ENCODE measurements around the gene CFL2.
A peak's percentile ranks its signal among the peaks of the same experiment; 100 is the strongest.

Gene CFL2

DNA sequence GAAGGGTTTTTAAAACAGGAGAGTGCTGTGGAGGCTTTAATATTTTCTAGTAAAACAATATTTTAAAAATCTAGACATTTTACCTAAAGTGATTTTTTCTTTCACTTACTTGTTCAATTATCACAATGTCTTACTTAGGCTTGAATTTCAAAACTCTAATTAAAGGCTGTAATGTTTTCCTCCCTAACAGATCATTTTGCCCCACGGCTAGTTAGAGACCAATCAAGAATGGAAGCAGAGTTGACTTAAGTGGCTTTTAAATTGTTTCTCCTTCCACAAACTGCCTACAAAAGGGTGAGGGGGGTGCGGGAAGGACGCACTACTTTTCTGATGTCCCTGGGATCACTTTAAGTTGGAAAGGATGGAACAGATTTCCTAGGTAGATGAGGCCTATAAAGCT is 9.5 kb upstream of the CFL2 start:
- FAIRE-seq (no peak), DNase-seq (ENCODE audit: insufficient read length) (no peak)
- TF ChIP-seq POLR2A (IDR thresholded peaks at IDR 0.05; ENCODE audit: low read depth, low read length) = no peak
- no peak for TF ChIP-seq POLR2AphosphoS5 (IDR thresholded peaks at IDR 0.05; ENCODE audit: low read depth, low read length)
- TF ChIP-seq TAF1 (IDR thresholded peaks at IDR 0.05; ENCODE audit: borderline replicate concordance, low read depth, low read length) = no peak

DNA sequence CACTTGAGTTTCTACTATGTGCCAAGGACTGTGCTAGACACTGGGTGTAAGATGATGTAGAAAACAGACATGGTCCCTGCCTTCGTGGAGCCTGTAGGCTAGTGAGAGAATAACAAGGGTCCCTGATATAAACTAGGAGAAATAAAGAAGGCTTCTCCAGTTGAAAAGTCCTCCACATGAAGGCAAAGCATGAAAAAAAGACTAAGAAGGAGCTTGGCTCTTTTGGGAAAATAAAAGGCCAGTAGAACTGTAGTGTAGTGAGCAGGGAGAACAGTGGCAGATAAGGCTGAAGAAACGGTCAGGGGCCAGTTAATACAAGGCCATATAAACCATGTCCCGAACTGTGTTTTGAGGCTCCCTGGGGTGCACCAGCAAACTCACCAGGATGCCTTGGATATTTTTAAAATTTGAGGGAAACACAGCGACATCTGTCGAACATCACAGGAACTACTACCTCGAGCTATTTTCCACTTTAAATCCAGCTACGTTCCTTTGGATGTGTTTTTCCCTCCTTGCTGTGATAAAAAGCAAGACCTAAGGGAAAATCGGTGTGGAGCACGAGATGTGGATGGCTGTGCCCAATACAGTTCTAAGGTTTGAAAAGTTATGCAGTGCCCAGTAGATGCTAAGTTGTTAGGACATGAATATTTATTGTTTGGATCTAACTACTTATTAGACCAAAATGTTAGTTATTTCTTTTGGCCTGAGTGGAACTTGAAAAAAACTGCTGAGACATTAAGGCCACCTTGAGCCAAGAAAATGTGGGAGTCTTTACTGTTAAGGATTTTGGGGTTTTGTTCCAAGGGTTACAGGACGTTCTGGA is 8.5 kb upstream of the CFL2 start:
- DNase-seq (ENCODE audit: insufficient read length) = peak; percentile 43
- FAIRE-seq = peak; percentile 88
- TF ChIP-seq TAF1 (IDR thresholded peaks at IDR 0.05; ENCODE audit: borderline replicate concordance, low read depth, low read length) = no peak
- TF ChIP-seq POLR2AphosphoS5 (IDR thresholded peaks at IDR 0.05; ENCODE audit: low read depth, low read length) = no peak
- TF ChIP-seq POLR2A (IDR thresholded peaks at IDR 0.05; ENCODE audit: low read depth, low read length) = no peak

DNA sequence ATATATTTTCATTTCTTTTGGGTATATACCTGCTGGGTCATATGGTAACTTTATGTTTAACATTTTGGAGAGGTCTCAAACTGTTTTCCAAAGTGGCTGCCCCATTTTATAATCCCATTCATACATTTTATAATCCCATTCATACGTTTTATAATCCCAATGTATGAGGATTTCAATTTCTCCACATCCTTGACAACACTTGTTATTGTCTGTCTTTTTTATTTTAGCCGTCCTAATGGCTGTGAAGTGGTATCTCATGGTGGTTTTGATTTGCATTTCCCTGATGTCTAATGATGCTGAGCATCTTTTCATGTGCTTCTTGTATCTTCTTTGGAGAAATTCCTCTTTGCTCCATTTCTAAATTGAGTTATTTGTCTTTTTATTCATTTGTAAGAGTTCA is 6.7 kb upstream of the CFL2 start:
- DNase-seq (ENCODE audit: insufficient read length) (no peak), FAIRE-seq (no peak)
- TF ChIP-seq POLR2A (IDR thresholded peaks at IDR 0.05; ENCODE audit: low read depth, low read length) = no peak
- TF ChIP-seq POLR2AphosphoS5 (IDR thresholded peaks at IDR 0.05; ENCODE audit: low read depth, low read length) = no peak
- no peak for TF ChIP-seq TAF1 (IDR thresholded peaks at IDR 0.05; ENCODE audit: borderline replicate concordance, low read depth, low read length)

DNA sequence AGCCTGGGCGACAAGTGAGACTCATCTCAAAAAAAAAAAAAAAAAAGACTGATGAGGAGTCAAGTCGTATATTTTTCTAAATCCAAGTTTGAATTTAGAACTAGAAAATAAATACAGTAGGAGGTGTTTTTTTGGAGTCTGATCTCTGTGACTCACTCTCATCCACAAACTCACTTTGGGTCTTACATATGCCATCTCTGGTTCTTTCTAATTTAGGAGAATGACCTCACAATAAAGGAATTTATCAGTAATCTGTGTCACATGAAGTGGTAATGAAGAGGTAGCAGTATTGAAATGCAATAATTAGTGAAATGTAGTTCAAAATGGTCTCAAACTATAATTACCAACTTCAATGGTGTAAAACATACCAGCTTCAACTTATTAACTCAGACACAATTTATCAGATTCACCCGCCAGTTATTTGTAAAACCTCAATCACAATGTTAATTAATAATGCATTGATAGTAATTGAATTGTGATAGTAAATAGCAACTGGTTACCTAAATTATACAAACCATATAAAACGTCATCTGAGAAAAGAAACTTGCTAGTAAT is 4.4 kb upstream of the CFL2 start:
- no peak for DNase-seq (ENCODE audit: insufficient read length)
- TF ChIP-seq POLR2A (IDR thresholded peaks at IDR 0.05; ENCODE audit: low read depth, low read length) = no peak
- no peak for TF ChIP-seq POLR2AphosphoS5 (IDR thresholded peaks at IDR 0.05; ENCODE audit: low read depth, low read length)
- no peak for TF ChIP-seq TAF1 (IDR thresholded peaks at IDR 0.05; ENCODE audit: borderline replicate concordance, low read depth, low read length)
- no peak for FAIRE-seq

DNA sequence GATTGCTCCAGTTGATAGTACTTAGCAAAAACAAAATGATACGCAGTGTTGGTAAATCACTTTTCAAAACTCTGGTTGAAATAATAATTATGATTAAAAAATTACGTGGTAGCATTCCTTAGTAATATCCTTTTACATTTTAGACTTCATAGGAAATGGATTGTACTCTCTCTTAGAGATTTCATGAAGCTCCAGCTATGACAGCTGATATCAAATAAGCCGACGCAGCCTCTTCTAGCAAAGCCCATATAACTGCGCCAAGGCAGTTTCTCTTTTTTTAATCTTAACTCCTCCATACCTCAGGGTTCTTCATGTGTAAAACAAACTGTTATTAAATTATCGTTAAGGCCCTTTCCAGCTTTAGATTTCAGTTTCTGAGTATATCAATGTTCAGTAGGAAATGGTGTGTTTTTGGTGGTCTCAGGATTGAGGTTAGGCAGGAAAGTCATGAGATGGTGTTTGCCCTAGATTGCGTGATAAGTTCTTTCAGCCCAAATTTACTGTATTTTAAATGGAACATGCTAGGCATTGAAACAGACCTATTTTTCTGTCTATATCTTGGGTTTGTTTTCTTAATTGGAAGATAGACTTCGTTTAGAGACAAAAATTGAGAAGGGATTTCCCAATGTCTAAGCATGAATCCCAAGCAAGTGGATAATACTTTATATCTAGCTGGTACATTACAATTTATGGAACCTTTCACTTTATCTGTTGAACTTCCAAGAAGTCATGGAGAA is 902 bp upstream of the CFL2 start:
- no peak for DNase-seq (ENCODE audit: insufficient read length)
- TF ChIP-seq POLR2AphosphoS5 (IDR thresholded peaks at IDR 0.05; ENCODE audit: low read depth, low read length) = no peak
- TF ChIP-seq TAF1 (IDR thresholded peaks at IDR 0.05; ENCODE audit: borderline replicate concordance, low read depth, low read length) = no peak
- TF ChIP-seq POLR2A (IDR thresholded peaks at IDR 0.05; ENCODE audit: low read depth, low read length) = no peak
- FAIRE-seq = no peak

DNA sequence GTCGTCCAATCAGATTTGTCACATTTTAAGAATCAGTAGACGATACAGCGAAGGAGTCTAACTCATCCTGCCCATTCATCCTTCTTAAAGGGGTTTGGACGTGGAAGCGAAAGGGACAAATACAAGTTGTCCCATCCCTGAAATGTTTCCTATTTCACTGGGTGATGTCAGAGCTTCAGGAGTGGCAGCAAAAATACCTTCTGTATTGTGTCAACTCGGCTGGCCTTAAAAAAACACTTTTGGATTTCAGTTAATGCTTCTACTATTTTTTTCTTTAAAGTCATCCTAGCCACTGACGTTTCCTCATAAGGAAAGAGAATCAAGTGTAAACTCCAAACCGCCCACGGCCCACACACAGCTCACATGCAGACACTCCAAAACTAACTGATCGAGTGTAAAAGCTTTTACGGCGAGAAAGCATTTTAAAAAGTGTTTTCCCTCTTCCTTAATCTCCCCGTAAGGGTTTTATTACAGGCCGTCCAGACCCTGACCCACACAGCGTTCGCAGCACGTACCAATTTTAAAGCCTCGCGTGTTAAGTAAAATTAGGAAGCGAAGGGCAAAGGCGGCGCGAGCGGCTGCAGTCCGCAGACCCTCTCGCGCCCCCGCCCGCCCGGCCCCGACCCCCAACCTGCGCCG is 593 bp downstream of the CFL2 start:
- FAIRE-seq (peak; percentile 66), DNase-seq (ENCODE audit: insufficient read length) (no peak)
- no peak; the same call in 1 of the 2 replicates for TF ChIP-seq POLR2A (IDR thresholded peaks at IDR 0.05; ENCODE audit: low read depth, low read length)
- no peak for TF ChIP-seq TAF1 (IDR thresholded peaks at IDR 0.05; ENCODE audit: borderline replicate concordance, low read depth, low read length)
- TF ChIP-seq POLR2AphosphoS5 (IDR thresholded peaks at IDR 0.05; ENCODE audit: low read depth, low read length) = no peak

DNA sequence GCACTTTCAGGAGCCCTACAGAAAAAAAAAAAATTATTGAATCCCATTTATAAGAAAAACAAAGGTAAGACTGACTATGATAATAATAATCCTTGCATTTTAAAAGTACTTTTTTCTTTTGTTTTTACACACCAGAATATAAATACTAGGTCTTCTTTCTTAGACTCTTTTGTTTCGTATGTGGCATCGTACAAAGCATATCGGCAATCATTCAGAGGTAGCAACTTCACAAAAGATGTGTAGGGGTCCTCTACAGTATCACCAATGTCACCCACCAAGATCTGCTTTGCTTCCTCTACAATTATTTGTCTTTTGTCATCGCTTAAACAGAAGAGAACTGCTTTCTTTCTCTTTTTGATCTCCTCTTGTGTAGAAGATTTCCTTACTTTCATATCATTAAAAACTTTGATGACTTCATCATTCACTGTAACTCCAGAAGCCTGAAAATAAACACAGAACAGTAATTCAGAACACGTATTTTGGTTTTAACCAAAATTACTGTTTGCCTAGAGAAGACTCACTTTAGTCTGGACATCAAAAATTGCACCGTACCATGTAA is 1.2 kb downstream of the CFL2 start:
- no peak for FAIRE-seq
- no peak for TF ChIP-seq TAF1 (IDR thresholded peaks at IDR 0.05; ENCODE audit: borderline replicate concordance, low read depth, low read length)
- no peak for TF ChIP-seq POLR2A (IDR thresholded peaks at IDR 0.05; ENCODE audit: low read depth, low read length)
- no peak for TF ChIP-seq POLR2AphosphoS5 (IDR thresholded peaks at IDR 0.05; ENCODE audit: low read depth, low read length)
- no peak for DNase-seq (ENCODE audit: insufficient read length)

DNA sequence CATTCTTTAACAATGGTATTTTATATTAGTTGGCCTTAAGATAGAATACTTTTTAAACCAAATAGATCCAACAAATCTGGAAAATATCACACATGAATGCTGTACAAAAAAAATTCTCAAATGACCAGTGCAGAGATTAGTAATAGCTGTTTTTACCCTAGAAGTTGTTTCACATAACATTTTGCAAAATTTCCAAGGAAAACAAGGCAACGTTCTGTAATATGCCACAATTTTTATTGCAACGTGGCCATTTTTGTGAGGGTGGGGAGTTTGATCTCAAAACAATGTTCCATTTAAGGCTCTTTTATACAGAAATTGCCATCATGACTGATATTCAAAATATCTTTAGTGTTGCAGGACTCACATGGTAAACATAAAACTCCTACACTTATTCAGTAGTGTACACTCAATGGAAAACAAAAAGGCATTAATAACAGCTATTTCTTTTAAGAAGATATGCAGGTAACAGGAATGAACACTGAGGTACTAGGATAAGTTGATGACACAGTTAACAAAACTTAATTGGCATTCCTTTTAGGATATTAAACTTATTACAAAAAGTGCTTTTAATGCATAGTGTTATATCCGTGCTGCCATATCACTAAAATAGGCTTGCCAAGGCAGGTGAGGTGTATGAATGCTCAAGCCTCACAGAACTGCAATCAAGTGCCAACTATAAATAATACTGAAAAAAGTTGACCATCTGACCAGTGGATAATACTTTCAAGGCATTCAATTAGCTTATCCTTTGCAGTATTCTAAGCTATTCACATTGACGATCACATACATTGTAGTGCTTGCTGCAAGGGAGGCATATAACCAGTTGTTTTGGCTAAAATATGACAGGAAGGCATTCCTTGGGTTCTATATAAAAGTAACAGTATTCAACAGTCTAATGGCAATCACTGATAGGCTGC is 2.3 kb downstream of the CFL2 start:
- DNase-seq (ENCODE audit: insufficient read length) = no peak
- peak; percentile 14 for FAIRE-seq
- TF ChIP-seq POLR2A (IDR thresholded peaks at IDR 0.05; ENCODE audit: low read depth, low read length) (no peak), TAF1 (IDR thresholded peaks at IDR 0.05; ENCODE audit: borderline replicate concordance, low read depth, low read length) (no peak), POLR2AphosphoS5 (IDR thresholded peaks at IDR 0.05; ENCODE audit: low read depth, low read length) (no peak)

DNA sequence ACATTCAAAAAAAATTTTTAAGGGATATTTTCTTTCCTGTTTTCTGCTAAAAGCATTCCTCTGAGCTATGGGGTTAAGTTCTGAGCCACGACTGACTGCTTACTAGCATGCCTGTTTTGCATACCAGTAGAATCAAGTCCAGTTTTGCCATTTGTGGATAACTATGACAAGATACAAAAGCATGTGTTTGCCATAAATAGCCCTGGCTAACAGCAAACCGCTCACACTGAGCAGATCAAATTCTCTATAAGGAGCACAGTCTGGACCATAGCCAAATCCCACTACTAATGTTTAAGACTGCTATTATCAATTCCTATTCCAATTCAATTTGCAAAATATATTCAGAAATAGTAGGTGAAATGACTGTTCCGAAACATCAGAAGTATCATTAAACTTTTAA is 3.2 kb downstream of the CFL2 start:
- DNase-seq (ENCODE audit: insufficient read length) = peak; percentile 33

DNA sequence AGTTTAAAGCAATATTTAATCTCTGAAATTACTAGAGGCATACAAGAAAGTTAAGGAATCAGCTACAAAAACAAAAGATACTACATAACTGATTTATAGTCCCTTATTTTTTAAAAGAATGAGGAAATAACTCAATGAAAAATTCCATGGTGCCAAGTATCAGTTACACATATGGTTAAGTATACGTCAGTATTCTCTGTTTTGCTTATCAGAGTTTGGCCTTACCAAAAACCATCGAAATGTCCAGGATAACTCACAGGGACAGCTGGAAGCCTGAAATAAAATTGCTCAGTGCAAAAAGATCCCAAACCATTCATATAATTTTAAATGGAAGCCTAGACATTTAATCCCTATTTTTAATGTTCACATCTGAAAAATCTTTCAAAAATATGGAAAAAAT is 3.6 kb downstream of the CFL2 start:
- DNase-seq (ENCODE audit: insufficient read length) (no peak), FAIRE-seq (no peak)
- no peak for TF ChIP-seq POLR2AphosphoS5 (IDR thresholded peaks at IDR 0.05; ENCODE audit: low read depth, low read length)

More for the DNA sequence above, 3.2 kb downstream of the CFL2 start:
- peak; percentile 95 for FAIRE-seq
- TF ChIP-seq TAF1 (IDR thresholded peaks at IDR 0.05; ENCODE audit: borderline replicate concordance, low read depth, low read length) = no peak
- TF ChIP-seq POLR2AphosphoS5 (IDR thresholded peaks at IDR 0.05; ENCODE audit: low read depth, low read length) = 0 out of 2 replicates have a peak, but pooled peaks have one; percentile 26

All from GM12892 (cell line).